ENCODE measurements around the gene PEX10. TPM values are rescaled to one million over a fixed set of nuclear protein-coding genes. Genes with fewer than 3 reads are reported as not detected.

The PEX10 gene
- total RNA-seq, 2 donors from 2014 or later, result 38.3 to 49.9 TPM

- no peaks in the 10 kb centered on the region for H3K36me3 ChIP-seq
- H3K4me1 ChIP-seq (replicated peaks), result peaks cover 40% of the 10 kb centered on the region
- H3K27ac ChIP-seq, result peak overlapping the region; percentile 79 to 85
- intact Hi-C loops (cut with DNase I), result loop anchor here (5.0 to 10.0 kb wide), 2 partner anchors 229 to 1007 kb away; no protein-coding TSS in a partner anchor
- TF ChIP-seq POLR2A (IDR thresholded peaks at IDR 0.05) (no peak), POLR2AphosphoS5 (IDR thresholded peaks at IDR 0.05) (no peak), CTCF (IDR thresholded peaks at IDR 0.05) (no peak)
- no peak for DNase-seq (ENCODE audit: low spot score)
- 58% methylated on average over 11 of the region's 11 CpGs for WGBS
- no peak overlapping the region for H3K4me3 ChIP-seq
- no peaks in the 10 kb centered on the region for H3K27me3 ChIP-seq (replicated peaks; ENCODE audit: insufficient read depth)
- H3K9me3 ChIP-seq, result no peaks in the 10 kb centered on the region
Observed at GRCh38 chr1:2415337-2415736, 3.0 kb upstream of the PEX10 start.

GRCh38 chr1:2414297-2414958, 2.1 kb upstream of the PEX10 start:
- no peak overlapping the region for H3K4me3 ChIP-seq
- peak; percentile 69 for DNase-seq (ENCODE audit: low spot score)
- H3K27me3 ChIP-seq (replicated peaks; ENCODE audit: insufficient read depth), result no peaks in the 10 kb centered on the region
- no peaks in the 10 kb centered on the region for H3K9me3 ChIP-seq
- H3K36me3 ChIP-seq, result no peaks in the 10 kb centered on the region
- TF ChIP-seq CTCF (IDR thresholded peaks at IDR 0.05), result peak; percentile 91 to 98 (median 96)
- no peak for TF ChIP-seq POLR2A (IDR thresholded peaks at IDR 0.05)
- peak; percentile 31 for TF ChIP-seq POLR2AphosphoS5 (IDR thresholded peaks at IDR 0.05)
- 2% methylated on average over 18 of the region's 25 CpGs for WGBS
- peaks cover 48% of the 10 kb centered on the region for H3K4me1 ChIP-seq (replicated peaks)
- intact Hi-C loops (cut with DNase I), result loop anchor here (10.0 kb wide), 1 partner anchor 230 kb away; no protein-coding TSS in a partner anchor
- H3K27ac ChIP-seq, result peak overlapping the region; percentile 87 to 96

GRCh38 chr1:2413495-2414296, 1.3 kb upstream of the PEX10 start:
- intact Hi-C loops (cut with DNase I), result loop anchor here (10.0 kb wide), 1 partner anchor 231 kb away; no protein-coding TSS in a partner anchor
- Histone ChIP-seq H3K27me3 (replicated peaks; ENCODE audit: insufficient read depth) (no peaks in the 10 kb centered on the region), H3K36me3 (no peaks in the 10 kb centered on the region), H3K9me3 (no peaks in the 10 kb centered on the region), H3K4me1 (replicated peaks) (peaks cover 50% of the 10 kb centered on the region), H3K4me3 (peak overlapping the region; percentile 93 to 95), H3K27ac (peak overlapping the region; percentile 87 to 96)
- 54% methylated on average over 28 of the region's 28 CpGs for WGBS
- TF ChIP-seq CTCF (IDR thresholded peaks at IDR 0.05) (no peak), POLR2AphosphoS5 (IDR thresholded peaks at IDR 0.05) (no peak), POLR2A (IDR thresholded peaks at IDR 0.05) (no peak)
- DNase-seq (ENCODE audit: low spot score), result no peak

GRCh38 chr1:2412773-2413494, 570 bp upstream of the PEX10 start:
- Histone ChIP-seq H3K9me3 (no peaks in the 10 kb centered on the region), H3K4me1 (replicated peaks) (peaks cover 50% of the 10 kb centered on the region), H3K36me3 (peaks cover 0 to 5% of the 10 kb centered on the region in 2 donors), H3K27me3 (replicated peaks; ENCODE audit: insufficient read depth) (no peaks in the 10 kb centered on the region), H3K4me3 (peak overlapping the region; percentile 93 to 95), H3K27ac (peak overlapping the region; percentile 87 to 96)
- intact Hi-C loops (cut with DNase I), result loop anchor here (1.0 to 10.0 kb wide), 2 partner anchors 134 to 232 kb away; no protein-coding TSS in a partner anchor
- TF ChIP-seq POLR2A (IDR thresholded peaks at IDR 0.05) (peak; percentile 69), POLR2AphosphoS5 (IDR thresholded peaks at IDR 0.05) (no peak)
- 13% methylated on average over 3 of the region's 66 CpGs for WGBS
- no peak for DNase-seq (ENCODE audit: low spot score)
